SU-DHL-6 (cell line): Measurements from ENCODE around the gene TOMT.

Experiments used
- CTCF ChIP-seq: fragments of 200-600 bp; sonication (generic); IDR thresholded peaks from one replicate; pipeline ENCODE4 v1.5.1; 2017; ENCODE audit warnings: antibody characterized with exemption, mild to moderate bottlenecking, low read length, moderate library complexity; ENCODE audit not compliant: insufficient read depth, poor library complexity, severe bottlenecking
- EZH2phosphoT487 ChIP-seq: fragments of 200-600 bp; sonication (generic), shearing (Covaris generic); conservative IDR thresholded peaks from 2 replicates; pipeline ENCODE4 v1.6.1; 2018; ENCODE audit warnings: mild to moderate bottlenecking, antibody characterized with exemption, low read length, moderate library complexity, mixed read lengths

GRCh38 chr11:72135891-72136683 is 30.4 kb downstream of the TOMT start:
- no peak for TF ChIP-seq EZH2phosphoT487
- no peak for TF ChIP-seq CTCF
